Cardiac fibroblast (primary cell): ENCODE measurements around the gene KLK6.
"Not testable (repeated sequence)": the region's sequence is repeated elsewhere in the genome, so short reads cannot be mapped to it uniquely, and the experiment has no call there.

Experiments
- DNase-seq, 2 donors: peaks; one replicate each; pipeline versions ENCODE4 v3.0.0 to v3.0.0-alpha.2; 2010; ENCODE audit warnings: low read depth in 2 of 2
- H3K4me3 ChIP-seq, 2 donors: replicated peaks in 1 of 2; 1 replicate in 1 of 2; 2 replicates in 1 of 2; pipeline ENCODE4 v1.5.1; 2011; ENCODE audit warnings: low read depth in 2 of 2, low read length in 2 of 2, mild to moderate bottlenecking in 2 of 2, moderate library complexity in 1 of 2
- CTCF ChIP-seq: IDR thresholded peaks from one replicate; pipeline ENCODE4 v1.5.1; 2011; ENCODE audit warnings: low read depth, mild to moderate bottlenecking, low read length, inconsistent platforms

Gene KLK6

DNA sequence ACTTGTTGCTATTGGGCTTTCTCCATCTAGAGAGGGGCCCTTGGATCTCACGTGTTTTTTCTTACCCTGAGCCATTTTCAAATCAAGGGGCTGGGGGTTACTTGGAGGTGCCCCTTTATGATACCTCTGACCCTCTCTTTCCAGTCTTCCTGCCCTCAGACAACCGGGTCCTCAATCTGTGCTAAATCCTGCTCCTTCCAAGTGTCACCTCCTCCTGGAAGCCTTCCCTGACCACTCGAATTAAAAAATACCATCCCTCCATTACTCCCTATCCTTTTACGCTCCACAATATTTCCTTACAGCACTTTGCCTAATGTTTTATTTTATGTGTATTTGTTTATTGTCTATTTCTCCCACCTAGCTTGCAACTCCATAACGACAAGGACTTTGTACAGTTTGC is 28.7 kb upstream of the KLK6 start:
- no peak overlapping the region for H3K4me3 ChIP-seq
- DNase-seq, result no peak
- TF ChIP-seq CTCF, result no peak

DNA sequence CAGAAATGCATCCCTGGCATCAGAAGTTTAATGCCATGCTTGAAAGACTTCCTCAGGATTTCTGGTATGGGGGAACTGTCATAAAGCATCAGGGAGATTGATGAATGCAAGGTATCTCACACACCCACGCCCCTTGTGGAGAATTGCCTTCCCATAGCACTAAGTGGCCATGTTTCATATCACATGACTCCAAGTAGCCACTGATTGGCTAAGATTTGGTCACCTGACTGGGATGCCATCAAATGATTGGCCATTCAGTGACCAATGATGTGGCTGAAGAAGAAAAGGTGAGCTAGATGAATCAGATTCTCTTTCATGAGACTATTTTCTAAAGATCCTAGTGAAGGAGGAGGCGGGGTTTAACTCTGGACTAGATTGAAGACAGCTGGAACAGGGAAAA is 24.7 kb upstream of the KLK6 start:
- DNase-seq, result peak in 1 of 2 donors; percentile 7
- H3K4me3 ChIP-seq, result no peak overlapping the region
- TF ChIP-seq CTCF, result no peak

- no peak for TF ChIP-seq CTCF
- H3K4me3 ChIP-seq, result no peak overlapping the region
- DNase-seq, result no peak
These were observed 23.3 kb upstream of the KLK6 start for GRCh38 chr19:50992666-50993035.

DNA sequence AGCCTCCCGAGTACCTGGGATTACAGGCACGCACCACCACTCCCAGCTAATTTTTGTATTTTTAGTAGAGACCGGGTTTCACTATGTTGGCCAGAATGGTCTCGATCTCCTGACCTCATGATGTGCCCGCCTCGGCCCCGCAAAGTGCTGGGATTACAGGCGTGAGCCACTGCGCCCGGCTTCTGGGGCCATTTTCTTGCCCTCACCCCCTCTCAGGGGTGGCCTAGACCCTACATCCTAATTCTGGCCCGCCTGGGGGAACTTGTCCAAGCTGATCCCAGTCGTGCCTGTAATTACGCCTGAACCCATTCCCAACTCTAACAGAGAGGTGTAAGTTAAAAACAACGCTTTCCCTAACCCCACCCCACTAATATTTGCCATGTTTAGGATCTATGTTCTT is 15.0 kb upstream of the KLK6 start:
- not testable (repeated sequence) for DNase-seq

DNA sequence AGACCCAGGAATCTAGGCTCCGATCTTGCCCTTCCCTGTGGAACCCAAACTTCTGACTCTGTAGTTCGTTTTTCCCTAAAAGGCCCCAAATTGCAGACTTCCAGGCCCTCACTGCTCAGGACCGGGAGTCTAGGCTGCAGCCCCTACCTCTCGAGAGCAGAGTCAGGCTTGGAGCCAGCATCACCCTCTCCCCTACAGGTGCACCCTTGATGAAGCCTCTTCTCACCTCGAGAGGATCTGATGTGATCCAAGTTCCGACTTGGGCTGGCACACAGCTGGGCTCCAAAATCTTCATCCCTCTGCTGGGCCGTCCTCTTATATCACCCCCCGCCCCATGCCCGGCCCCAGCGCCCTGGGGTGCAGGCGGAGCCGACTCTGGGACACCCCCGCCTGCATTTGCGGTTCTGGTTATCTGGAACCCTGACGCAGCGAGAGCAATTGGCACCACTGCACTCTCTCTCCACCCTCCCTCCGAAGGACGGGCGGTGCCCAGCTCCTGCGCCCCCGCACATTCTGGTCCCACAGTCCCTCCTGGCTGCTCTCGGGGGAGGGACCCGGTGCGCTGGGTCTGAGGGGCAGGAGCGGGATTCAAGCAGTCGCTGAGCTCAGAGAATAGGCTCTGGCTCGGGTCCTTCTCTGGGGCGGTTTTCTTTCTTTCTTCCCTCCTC is 14.4 kb upstream of the KLK6 start, which contains the start of gene KLK7:
KLK7 (minus strand) TSS at position 293 of the 668 bp plus-strand sequence. CDS start 1,518 bp downstream, outside the sequence.
- DNase-seq, result no peak
- no peak for TF ChIP-seq CTCF
- H3K4me3 ChIP-seq, result no peak within 1 kb of the TSS

More for the DNA sequence above, 15.0 kb upstream of the KLK6 start:
- not testable (repeated sequence) for H3K4me3 ChIP-seq

DNA sequence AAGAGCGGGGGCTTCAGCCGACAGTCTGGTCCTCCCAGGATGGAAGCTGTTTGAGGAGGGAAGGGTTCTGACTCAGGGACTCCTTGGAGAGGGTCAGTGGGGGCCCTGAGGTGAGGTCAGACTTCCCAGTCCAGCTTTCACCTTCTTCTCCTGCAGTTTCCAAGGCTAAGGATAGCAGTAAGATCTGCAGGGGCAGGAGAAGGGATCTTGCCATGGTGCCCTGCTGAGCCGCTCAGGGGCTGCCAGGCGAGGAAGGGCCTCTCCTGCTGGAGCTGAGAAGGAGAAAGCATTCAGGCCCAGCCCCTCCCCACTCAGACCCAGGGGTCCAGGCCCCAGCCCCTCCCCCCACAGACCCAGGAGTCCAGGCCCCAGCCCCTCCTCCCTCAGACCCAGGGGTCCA is 12.8 kb upstream of the KLK6 start:
- no peak for TF ChIP-seq CTCF
- no peak for DNase-seq
- no peak overlapping the region for H3K4me3 ChIP-seq

DNA sequence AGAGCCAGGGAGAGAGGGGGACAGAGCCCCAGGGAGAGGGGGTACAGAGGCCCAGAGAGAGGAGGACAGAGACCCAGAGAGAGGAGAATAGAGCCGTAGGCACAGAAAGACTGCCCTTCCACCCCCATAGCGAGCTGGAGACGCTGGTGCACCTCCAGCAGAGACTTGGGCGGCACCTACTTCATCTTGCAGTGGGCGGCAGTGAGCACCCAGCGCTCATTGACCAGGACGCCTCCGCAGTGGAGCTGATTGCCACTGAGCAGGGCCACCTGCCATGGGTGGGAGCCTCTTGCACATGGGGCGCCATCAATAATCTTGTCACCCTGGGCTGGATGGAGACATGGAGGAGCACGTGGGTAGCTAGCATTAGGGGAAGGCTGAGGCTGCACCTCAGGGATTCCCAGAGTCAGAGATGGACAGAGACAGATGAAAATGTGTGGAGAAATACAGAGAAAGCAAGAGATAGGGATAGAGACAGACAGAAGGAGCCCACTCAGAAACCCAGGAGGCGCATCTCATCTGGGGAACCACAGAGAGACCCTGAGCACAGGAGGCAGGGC is 12.3 kb upstream of the KLK6 start:
- H3K4me3 ChIP-seq, result no peak overlapping the region
- no peak for DNase-seq
- TF ChIP-seq CTCF, result no peak
